ENCODE results near the gene RPL37A. TPM values are rescaled to one million over a fixed set of nuclear protein-coding genes. Genes with fewer than 3 reads are reported as not detected.

Gene RPL37A
- polyA plus RNA-seq, 1 donor from 2014 or later: 1,655 TPM

DNA sequence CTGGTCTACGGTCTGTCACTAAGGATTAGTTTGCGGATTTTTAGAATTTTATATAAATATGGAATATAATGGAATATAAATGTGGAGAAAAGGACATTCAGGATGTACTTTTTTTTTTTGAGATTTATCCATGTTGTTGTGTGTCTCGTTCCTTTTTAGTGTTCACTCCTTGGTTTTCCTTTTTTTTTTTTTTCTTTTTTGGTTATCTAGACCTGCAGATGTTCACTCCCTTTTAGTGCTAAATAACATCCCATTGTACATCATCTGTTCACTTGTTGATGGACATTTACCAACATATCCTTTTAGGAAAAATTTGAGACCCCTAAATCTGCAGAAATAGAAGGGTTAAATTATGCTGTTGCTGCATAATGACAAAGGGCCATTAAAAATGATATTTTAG lies 25.5 kb upstream of the RPL37A start:
- H3K4me2 ChIP-seq (ENCODE audit: low read length): no peak overlapping the region
- H3K4me3 ChIP-seq (ENCODE audit: low read length): no peak overlapping the region
- H4K20me1 ChIP-seq (ENCODE audit: insufficient read depth): no peaks in the 10 kb centered on the region
- H3K27me3 ChIP-seq (ENCODE audit: insufficient read depth, low read depth, low read length): no peaks in the 10 kb centered on the region
- H3K36me3 ChIP-seq (ENCODE audit: insufficient read depth, low read length): peaks cover 4% of the 10 kb centered on the region
- H3K9me2 ChIP-seq (ENCODE audit: insufficient read depth, low read length): no peaks in the 10 kb centered on the region
- H3K27ac ChIP-seq (ENCODE audit: low read length): no peak overlapping the region
- H3F3A ChIP-seq (ENCODE audit: insufficient read depth, low read length, poor library complexity, severe bottlenecking): no peaks in the 10 kb centered on the region
- H3K9ac ChIP-seq (ENCODE audit: low read length): no peak overlapping the region
- no peaks in the 10 kb centered on the region for H3K9me3 ChIP-seq (ENCODE audit: low read length)
- TF ChIP-seq MXI1 (conservative IDR thresholded peaks at IDR 0.05; ENCODE audit: poor library complexity, severe bottlenecking) (no peak), TAF1 (IDR thresholded peaks at IDR 0.05; ENCODE audit: low read depth) (no peak), EP300 (conservative IDR thresholded peaks at IDR 0.05; ENCODE audit: poor library complexity, severe bottlenecking) (no peak), SMC3 (conservative IDR thresholded peaks at IDR 0.05; ENCODE audit: poor library complexity) (no peak), RAD21 (conservative IDR thresholded peaks at IDR 0.05) (no peak)
- no peaks in the 10 kb centered on the region for H3K79me2 ChIP-seq (replicated peaks; ENCODE audit: insufficient read depth, low read length)
- no peak overlapping the region for H2AFZ ChIP-seq (ENCODE audit: low read depth, low read length)

DNA sequence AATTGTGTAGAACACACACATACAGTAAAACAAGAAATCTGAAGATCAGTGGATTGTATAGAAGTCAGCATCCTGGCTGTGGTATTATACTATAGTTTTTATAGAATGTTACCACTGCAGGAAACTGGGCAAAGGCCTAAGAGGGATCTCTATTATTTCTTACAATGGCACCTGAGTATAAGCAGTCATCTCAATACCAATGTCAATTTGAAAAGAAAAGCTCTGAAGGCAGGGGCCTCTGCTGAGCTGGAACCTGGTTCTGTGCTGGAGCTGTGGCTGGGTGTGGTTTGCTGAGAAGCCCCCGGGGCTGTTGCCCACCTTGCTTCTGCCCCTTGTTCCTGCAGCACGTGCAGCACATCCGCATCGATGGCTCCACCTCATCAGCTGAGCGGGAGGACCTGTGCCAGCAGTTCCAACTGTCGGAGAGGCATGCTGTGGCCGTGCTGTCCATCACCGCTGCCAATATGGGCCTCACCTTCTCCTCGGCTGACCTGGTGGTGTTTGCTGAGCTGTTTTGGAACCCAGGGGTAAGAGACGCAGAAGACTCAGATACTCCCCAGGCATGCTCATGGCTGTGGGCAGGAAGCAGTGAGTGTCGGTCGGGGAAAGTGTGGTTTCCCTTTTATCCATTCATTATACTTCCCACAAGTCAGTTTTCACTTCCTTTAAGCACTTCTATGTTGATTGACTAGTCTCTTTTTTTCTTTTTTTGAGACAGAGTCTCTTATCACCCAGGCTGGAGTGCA lies 23.5 kb upstream of the RPL37A start:
- TF ChIP-seq SMC3 (conservative IDR thresholded peaks at IDR 0.05; ENCODE audit: poor library complexity): no peak
- Histone ChIP-seq H3K36me3 (ENCODE audit: insufficient read depth, low read length) (peaks cover 7% of the 10 kb centered on the region), H3K27me3 (ENCODE audit: insufficient read depth, low read depth, low read length) (no peaks in the 10 kb centered on the region)

GRCh38 chr2:216475767-216476166 lies 22.9 kb upstream of the RPL37A start:
- H4K20me1 ChIP-seq (ENCODE audit: insufficient read depth): no peaks in the 10 kb centered on the region
- no peak overlapping the region for H2AFZ ChIP-seq (ENCODE audit: low read depth, low read length)
- no peak overlapping the region for H3K4me2 ChIP-seq (ENCODE audit: low read length)
- H3F3A ChIP-seq (ENCODE audit: insufficient read depth, low read length, poor library complexity, severe bottlenecking): no peaks in the 10 kb centered on the region
- H3K79me2 ChIP-seq (replicated peaks; ENCODE audit: insufficient read depth, low read length): no peaks in the 10 kb centered on the region
- no peak overlapping the region for H3K4me3 ChIP-seq (ENCODE audit: low read length)
- no peak overlapping the region for H3K27ac ChIP-seq (ENCODE audit: low read length)
- H3K9me2 ChIP-seq (ENCODE audit: insufficient read depth, low read length): no peaks in the 10 kb centered on the region
- H3K9ac ChIP-seq (ENCODE audit: low read length): no peak overlapping the region
- no peaks in the 10 kb centered on the region for H3K9me3 ChIP-seq (ENCODE audit: low read length)
- TF ChIP-seq TAF1 (IDR thresholded peaks at IDR 0.05; ENCODE audit: low read depth) (no peak), POLR2AphosphoS5 (IDR thresholded peaks at IDR 0.05) (no peak), RAD21 (conservative IDR thresholded peaks at IDR 0.05) (no peak), CTCF (IDR thresholded peaks at IDR 0.05; ENCODE audit: poor library complexity, severe bottlenecking) (no peak), MXI1 (conservative IDR thresholded peaks at IDR 0.05; ENCODE audit: poor library complexity, severe bottlenecking) (no peak), REST (IDR thresholded peaks at IDR 0.05; ENCODE audit: borderline replicate concordance) (no peak), EZH2 (IDR thresholded peaks at IDR 0.05; ENCODE audit: borderline replicate concordance, insufficient read depth, low read length, poor library complexity, severe bottlenecking) (no peak), SMC3 (conservative IDR thresholded peaks at IDR 0.05; ENCODE audit: poor library complexity) (no peak), EP300 (conservative IDR thresholded peaks at IDR 0.05; ENCODE audit: poor library complexity, severe bottlenecking) (no peak)
- peaks cover 7% of the 10 kb centered on the region for H3K36me3 ChIP-seq (ENCODE audit: insufficient read depth, low read length)
- no peaks in the 10 kb centered on the region for H3K27me3 ChIP-seq (ENCODE audit: insufficient read depth, low read depth, low read length)

More for the DNA sequence above, 23.5 kb upstream of the RPL37A start:
- Histone ChIP-seq H4K20me1 (ENCODE audit: insufficient read depth) (no peaks in the 10 kb centered on the region), H3K9me3 (ENCODE audit: low read length) (no peaks in the 10 kb centered on the region), H3F3A (ENCODE audit: insufficient read depth, low read length, poor library complexity, severe bottlenecking) (no peaks in the 10 kb centered on the region), H3K79me2 (replicated peaks; ENCODE audit: insufficient read depth, low read length) (no peaks in the 10 kb centered on the region), H3K4me3 (ENCODE audit: low read length) (no peak overlapping the region), H3K4me2 (ENCODE audit: low read length) (no peak overlapping the region), H3K9ac (ENCODE audit: low read length) (no peak overlapping the region), H3K27ac (ENCODE audit: low read length) (no peak overlapping the region), H3K9me2 (ENCODE audit: insufficient read depth, low read length) (no peaks in the 10 kb centered on the region), H2AFZ (ENCODE audit: low read depth, low read length) (no peak overlapping the region)

All from neural cell (in vitro differentiated cells).